HepG2 (cell line): ENCODE data around the gene ESPNL.

ENCODE experiments used
- FOXM1 ChIP-seq: sonication (generic); formaldehyde crosslinking; IDR thresholded peaks from 2 replicates; pipeline ENCODE4 v1.5.0; 2020; ENCODE audit warnings: missing genetic modification reagents
- SMC3 ChIP-seq: IDR thresholded peaks from 2 replicates; pipeline ENCODE4 v1.6.1; 2011; ENCODE audit warnings: low read length, improper control_type of control experiment

DNA sequence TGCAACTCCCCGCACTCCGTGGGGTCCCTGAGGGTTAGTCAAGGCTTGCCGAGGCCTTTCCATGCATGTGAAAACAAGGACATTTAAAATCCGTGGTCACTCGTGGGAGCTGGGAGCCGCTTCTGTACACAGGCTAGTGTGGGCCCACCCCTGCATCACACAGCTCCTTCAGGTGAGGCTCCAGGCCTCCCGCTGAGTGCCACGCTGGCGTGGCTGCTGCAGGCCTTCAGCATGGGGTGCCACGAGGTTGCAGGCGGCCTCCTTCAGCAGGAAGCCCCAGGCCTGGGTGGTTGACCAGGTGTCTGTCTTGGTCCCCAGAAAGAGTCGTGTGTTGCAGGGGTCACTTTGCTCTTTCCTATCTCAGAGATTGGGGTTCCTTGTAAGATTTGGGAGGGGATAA is 44.9 kb downstream of the ESPNL start:
- TF ChIP-seq SMC3 (no peak), FOXM1 (CRISPR knock-in tag) (no peak)
